Caco-2 (cell line): Measurements from ENCODE around the gene PHB1. TPM values are rescaled to one million over a fixed set of nuclear protein-coding genes. Genes with fewer than 3 reads are reported as not detected.

Experiments used
- BruUV-seq: library from RNA; stranded (reverse); fragments of 400-500 nt; replicated peaks from 2 replicates; lab custom pipeline; 2021; lab: Mats Ljungman, UMichigan
- CTCF ChIA-PET: fragments of 300-600 bp; sonication (Branson Sonifier 250); formaldehyde crosslinking; loops from one replicate; lab custom pipeline; 2022; ENCODE audit warnings: antibody characterized with exemption; lab: Charles Lee
- POLR2A ChIA-PET: fragments of 300-600 bp; sonication (Branson Sonifier 250); formaldehyde crosslinking; loops from one replicate; lab custom pipeline; 2022; ENCODE audit warnings: antibody characterized with exemption; lab: Charles Lee
- DNase-seq, 2 experiments: peaks; one replicate each; pipeline versions ENCODE4 v3.0.0 to v3.0.0-alpha.2; 2020 to 2022
- H3K27me3 ChIP-seq: replicated peaks from 2 replicates; pipeline ENCODE4 v1.6.0; 2011; ENCODE audit warnings: low read length; ENCODE audit not compliant: control insufficient read depth, insufficient read depth
- H3K36me3 ChIP-seq: 2 replicates; pipeline ENCODE4 v1.5.1; 2011; ENCODE audit warnings: low read length; ENCODE audit not compliant: control insufficient read depth, insufficient read depth
- H3K4me1 ChIP-seq: fragments of 250-450 bp; sonication (Bioruptor Pico); 2 replicates; pipeline ENCODE4 v1.5.1; 2020; ENCODE audit warnings: mild to moderate bottlenecking
- H3K4me3 ChIP-seq: 2 replicates; pipeline ENCODE4 v1.5.1; 2011; ENCODE audit warnings: low read depth, mild to moderate bottlenecking, control low read depth, low read length
- H3K9me3 ChIP-seq: fragments of 250-450 bp; sonication (Bioruptor Pico); 2 replicates; pipeline ENCODE4 v1.5.1; 2020; ENCODE audit warnings: mild to moderate bottlenecking, moderate library complexity
- H3K27ac Mint-ChIP-seq: one replicate; pipeline ENCODE4 v1.8.0; 2022; ENCODE audit warnings: mixed read lengths; ENCODE audit not compliant: unreplicated experiment
- H3K27me3 Mint-ChIP-seq: one replicate; pipeline ENCODE4 v1.8.0; 2022; ENCODE audit warnings: mixed read lengths; ENCODE audit not compliant: insufficient read depth, unreplicated experiment
- H3K36me3 Mint-ChIP-seq: one replicate; pipeline ENCODE4 v1.8.0; 2022; ENCODE audit warnings: mild to moderate bottlenecking, mixed read lengths; ENCODE audit not compliant: insufficient read depth, unreplicated experiment
- H3K4me1 Mint-ChIP-seq: one replicate; pipeline ENCODE4 v1.8.0; 2022; ENCODE audit warnings: low read depth, mixed read lengths; ENCODE audit not compliant: unreplicated experiment
- H3K4me3 Mint-ChIP-seq: one replicate; pipeline ENCODE4 v1.8.0; 2022; ENCODE audit warnings: mild to moderate bottlenecking, moderate library complexity, mixed read lengths; ENCODE audit not compliant: unreplicated experiment
- H3K9me3 Mint-ChIP-seq: one replicate; pipeline ENCODE4 v1.8.0; 2022; ENCODE audit warnings: mixed read lengths; ENCODE audit not compliant: unreplicated experiment
- intact Hi-C: fragments of 100-400 bp; cut with micrococcal nuclease; formaldehyde crosslinking; loops from one replicate; pipeline ENCODE4 v1.10.0; 2022; ENCODE audit not compliant: unreplicated experiment
- total RNA-seq: library from RNA; stranded (reverse); gene quantifications from 2 replicates; pipeline ENCODE4 v1.2.3, GENCODE V29; 2022
- TF ChIP-seq, protein P1 (sequence below), 2 experiments: fragments of 200-600 bp in 1 of 2; IDR thresholded peaks; 1 replicate in 1 of 2; 2 replicates in 1 of 2; pipeline versions ENCODE4 v1.5.1 to v1.8.0; 2011 to 2022; ENCODE audit warnings: antibody characterized with exemption in 1 of 2, control low read depth in 1 of 2, inconsistent platforms in 1 of 2, low read depth in 1 of 2, low read length in 1 of 2, mild to moderate bottlenecking in 1 of 2, moderate library complexity in 1 of 2; ENCODE audit not compliant: insufficient read depth in 1 of 2, severe bottlenecking in 1 of 2, unreplicated experiment in 1 of 2

The PHB1 gene
- total RNA-seq, 1 experiment from 2014 or later: 761 TPM

GRCh38 chr17:49456183-49456965 lies 41.7 kb upstream of the PHB1 start:
- Mint-ChIP-seq H3K4me1 (no peaks in the 10 kb centered on the region), H3K36me3 (no peaks in the 10 kb centered on the region), H3K4me3 (no peak overlapping the region), H3K27me3 (peaks cover 33% of the 10 kb centered on the region), H3K27ac (no peak overlapping the region), H3K9me3 (no peaks in the 10 kb centered on the region)
- H3K4me3 ChIP-seq: no peak overlapping the region
- no TSS peak for BruUV-seq
- TF ChIP-seq, protein P1, sequence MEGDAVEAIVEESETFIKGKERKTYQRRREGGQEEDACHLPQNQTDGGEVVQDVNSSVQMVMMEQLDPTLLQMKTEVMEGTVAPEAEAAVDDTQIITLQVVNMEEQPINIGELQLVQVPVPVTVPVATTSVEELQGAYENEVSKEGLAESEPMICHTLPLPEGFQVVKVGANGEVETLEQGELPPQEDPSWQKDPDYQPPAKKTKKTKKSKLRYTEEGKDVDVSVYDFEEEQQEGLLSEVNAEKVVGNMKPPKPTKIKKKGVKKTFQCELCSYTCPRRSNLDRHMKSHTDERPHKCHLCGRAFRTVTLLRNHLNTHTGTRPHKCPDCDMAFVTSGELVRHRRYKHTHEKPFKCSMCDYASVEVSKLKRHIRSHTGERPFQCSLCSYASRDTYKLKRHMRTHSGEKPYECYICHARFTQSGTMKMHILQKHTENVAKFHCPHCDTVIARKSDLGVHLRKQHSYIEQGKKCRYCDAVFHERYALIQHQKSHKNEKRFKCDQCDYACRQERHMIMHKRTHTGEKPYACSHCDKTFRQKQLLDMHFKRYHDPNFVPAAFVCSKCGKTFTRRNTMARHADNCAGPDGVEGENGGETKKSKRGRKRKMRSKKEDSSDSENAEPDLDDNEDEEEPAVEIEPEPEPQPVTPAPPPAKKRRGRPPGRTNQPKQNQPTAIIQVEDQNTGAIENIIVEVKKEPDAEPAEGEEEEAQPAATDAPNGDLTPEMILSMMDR (IDR thresholded peaks at IDR 0.05; ENCODE audit: insufficient read depth in 1 of 2, low read depth in 1 of 2, low read length in 1 of 2, severe bottlenecking in 1 of 2, unreplicated experiment in 1 of 2): no peak
- H3K36me3 ChIP-seq: no peaks in the 10 kb centered on the region
- DNase-seq: no peak
- H3K27me3 ChIP-seq: peaks cover 5% of the 10 kb centered on the region
- intact Hi-C loops: no loop called here
- H3K4me1 ChIP-seq: no peaks in the 10 kb centered on the region
- H3K9me3 ChIP-seq: no peaks in the 10 kb centered on the region
- ChIA-PET CTCF (interaction anchor here (0.6 kb wide), 1 partner anchor 28 kb away, joined by 7 read pairs; no protein-coding TSS in a partner anchor), POLR2A (no interaction called here)

DNA sequence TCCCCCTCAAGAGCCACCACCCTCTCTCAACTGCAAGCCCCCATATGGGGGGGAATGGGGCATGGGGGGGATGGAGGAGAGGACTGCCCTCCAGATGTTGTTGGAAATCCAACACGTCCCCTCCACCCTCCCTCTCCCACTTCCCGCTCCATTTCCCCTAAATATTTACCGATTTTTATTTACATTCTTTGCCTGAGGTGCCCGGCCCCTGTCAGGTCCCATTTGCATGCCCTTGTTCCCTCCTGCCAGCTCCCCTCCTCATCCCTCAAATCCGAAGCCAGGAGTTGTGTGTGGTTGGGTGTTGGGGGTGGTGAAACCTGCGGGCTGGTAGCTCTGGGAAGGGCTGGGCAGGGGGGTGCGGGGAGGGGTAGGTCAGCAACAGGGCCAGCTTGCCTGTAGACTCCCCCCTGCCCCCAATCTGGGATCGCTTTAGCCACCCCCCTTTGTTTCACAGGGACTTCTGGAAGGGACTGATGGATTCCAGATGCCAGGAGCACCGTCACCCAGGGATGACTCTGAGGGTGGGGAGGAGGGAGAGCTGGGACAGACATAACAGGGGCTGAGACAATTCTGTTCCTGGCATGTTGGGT lies 40.7 kb upstream of the PHB1 start:
- H3K9me3 Mint-ChIP-seq: no peaks in the 10 kb centered on the region
- Histone ChIP-seq H3K27me3 (peaks cover 1% of the 10 kb centered on the region; the same call in 1 of the 2 replicates), H3K4me3 (no peak overlapping the region), H3K36me3 (no peaks in the 10 kb centered on the region), H3K9me3 (no peaks in the 10 kb centered on the region), H3K4me1 (no peaks in the 10 kb centered on the region)
- H3K4me3 Mint-ChIP-seq: no peak overlapping the region
- no peak overlapping the region for H3K27ac Mint-ChIP-seq
- H3K27me3 Mint-ChIP-seq: peaks cover 33% of the 10 kb centered on the region
- H3K4me1 Mint-ChIP-seq: no peaks in the 10 kb centered on the region
- intact Hi-C loops: no loop called here
- ChIA-PET POLR2A (no interaction called here), CTCF (interaction anchor here (0.6 kb wide), 1 partner anchor 27 kb away, joined by 7 read pairs; no protein-coding TSS in a partner anchor)
- no peaks in the 10 kb centered on the region for H3K36me3 Mint-ChIP-seq
- no peak for DNase-seq
- BruUV-seq: no TSS peak
- TF ChIP-seq, protein P1 (IDR thresholded peaks at IDR 0.05; ENCODE audit: insufficient read depth in 1 of 2, low read depth in 1 of 2, low read length in 1 of 2, severe bottlenecking in 1 of 2, unreplicated experiment in 1 of 2): no peak

DNA sequence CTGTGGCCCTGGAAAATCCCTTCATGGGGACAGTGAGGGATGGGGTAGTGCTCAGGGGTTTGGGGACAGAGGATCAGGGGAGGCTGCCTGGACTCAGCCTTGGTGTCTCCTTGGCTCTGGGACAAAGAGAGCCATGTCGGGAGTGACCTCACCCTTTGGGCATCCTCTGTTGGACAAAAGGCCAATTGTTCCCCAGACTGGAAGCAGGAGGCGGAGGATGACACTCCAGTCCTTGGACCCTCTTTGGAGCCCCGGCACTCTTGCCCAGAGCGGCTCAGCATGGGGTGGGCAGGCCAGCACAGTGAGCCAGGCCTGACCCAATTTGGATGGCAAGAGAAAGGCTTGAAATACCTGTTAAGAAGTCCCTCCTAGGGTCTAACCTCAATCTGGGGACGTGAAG lies 39.4 kb upstream of the PHB1 start:
- no TSS peak for BruUV-seq
- ChIA-PET CTCF (interaction anchor here (0.6 to 1.2 kb wide), 3 partner anchors 9 to 46 kb away, joined by 3 to 4 read pairs (median 4); no protein-coding TSS in a partner anchor), POLR2A (no interaction called here)
- no peaks in the 10 kb centered on the region for H3K4me1 Mint-ChIP-seq
- H3K4me3 Mint-ChIP-seq: no peak overlapping the region
- no peak for DNase-seq
- TF ChIP-seq, protein P1 (IDR thresholded peaks at IDR 0.05; ENCODE audit: insufficient read depth in 1 of 2, low read depth in 1 of 2, low read length in 1 of 2, severe bottlenecking in 1 of 2, unreplicated experiment in 1 of 2): no peak
- Histone ChIP-seq H3K9me3 (no peaks in the 10 kb centered on the region), H3K4me3 (no peak overlapping the region), H3K4me1 (no peaks in the 10 kb centered on the region), H3K27me3 (0 out of 2 replicates have a peak, but pooled peaks cover 1% of the 10 kb centered on the region), H3K36me3 (no peaks in the 10 kb centered on the region)
- intact Hi-C loops: no loop called here
- no peak overlapping the region for H3K27ac Mint-ChIP-seq
- peaks cover 28% of the 10 kb centered on the region for H3K27me3 Mint-ChIP-seq
- H3K36me3 Mint-ChIP-seq: no peaks in the 10 kb centered on the region
- no peaks in the 10 kb centered on the region for H3K9me3 Mint-ChIP-seq
